Measurements from ENCODE around the gene PTPN5. TPM values are rescaled to one million over a fixed set of nuclear protein-coding genes. Genes with fewer than 3 reads are reported as not detected.

PTPN5 gene
- total RNA-seq, 2 experiments from 2014 or later: not detected

- no peak overlapping the region for H3K4me2 ChIP-seq (ENCODE audit: low read length)
- CTCF ChIA-PET (ENCODE audit: unreplicated experiment): no interaction called here
- no peaks in the 10 kb centered on the region for H3K9me3 ChIP-seq (ENCODE audit: low read length)
- no peak overlapping the region for H2AFZ ChIP-seq (ENCODE audit: low read length)
- POLR2A ChIA-PET: no interaction called here
- TF ChIP-seq EZH2phosphoT487 (IDR thresholded peaks at IDR 0.05; ENCODE audit: borderline replicate concordance, low read depth, low read length): no peak
- no peak for TF ChIP-seq CTCF (conservative IDR thresholded peaks at IDR 0.05; ENCODE audit: low read length)
- intact Hi-C loops (cut with micrococcal nuclease; ENCODE audit: unreplicated experiment): no loop called here
- no peak for DNase-seq (ENCODE audit: low spot score)
- no peak overlapping the region for H3K27ac ChIP-seq (ENCODE audit: low read depth, low read length, poor library complexity, severe bottlenecking)
- H3K79me2 ChIP-seq (ENCODE audit: insufficient read depth, low read depth, low read length): no peaks in the 10 kb centered on the region
- peaks cover 15% of the 10 kb centered on the region for H3K4me1 ChIP-seq (ENCODE audit: insufficient read depth, low read length, poor library complexity, severe bottlenecking)
- H3K4me3 ChIP-seq (ENCODE audit: low read depth, low read length, poor library complexity, severe bottlenecking): no peak overlapping the region
- H4K20me1 ChIP-seq (ENCODE audit: insufficient read depth, low read length): no peaks in the 10 kb centered on the region
- no peaks in the 10 kb centered on the region for H3K9me2 ChIP-seq (ENCODE audit: insufficient read depth, low read length)
- BruUV-seq (replicated peaks): no TSS peak
- H3K36me3 ChIP-seq (ENCODE audit: insufficient read depth, low read length): no peaks in the 10 kb centered on the region
Measured at GRCh38 chr11:18700872-18701271, 90.7 kb downstream of the PTPN5 start.

DNA sequence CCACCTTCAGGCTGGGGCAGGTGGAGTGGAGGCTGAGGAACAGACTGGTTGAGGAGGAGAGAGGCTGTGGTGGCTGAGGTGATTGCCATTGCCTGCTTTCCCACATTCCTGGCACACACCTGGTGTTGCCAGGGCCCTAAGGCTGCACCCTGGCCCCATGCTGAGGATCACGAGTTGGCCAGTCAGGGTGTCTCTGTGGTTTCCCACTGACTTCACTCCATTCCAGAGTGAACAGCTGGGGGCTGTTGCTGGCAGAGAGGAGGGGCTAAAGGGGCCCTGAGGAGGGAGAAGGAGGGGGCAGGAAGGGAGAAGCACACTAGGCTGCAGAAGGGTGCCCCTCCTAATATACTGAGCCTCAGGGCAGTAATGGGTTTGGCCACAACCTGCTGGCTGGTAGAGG, 91.2 kb downstream of the PTPN5 start:
- ChIA-PET POLR2A (no interaction called here), CTCF (ENCODE audit: unreplicated experiment) (no interaction called here)
- intact Hi-C loops (cut with micrococcal nuclease; ENCODE audit: unreplicated experiment): no loop called here
- Histone ChIP-seq H3K9me2 (ENCODE audit: insufficient read depth, low read length) (no peaks in the 10 kb centered on the region), H3K4me3 (ENCODE audit: low read depth, low read length, poor library complexity, severe bottlenecking) (no peak overlapping the region), H3K4me2 (ENCODE audit: low read length) (no peak overlapping the region), H3K4me1 (ENCODE audit: insufficient read depth, low read length, poor library complexity, severe bottlenecking) (peaks cover 15% of the 10 kb centered on the region), H3K9me3 (ENCODE audit: low read length) (no peaks in the 10 kb centered on the region), H4K20me1 (ENCODE audit: insufficient read depth, low read length) (no peaks in the 10 kb centered on the region), H3K27ac (ENCODE audit: low read depth, low read length, poor library complexity, severe bottlenecking) (no peak overlapping the region), H3K79me2 (ENCODE audit: insufficient read depth, low read depth, low read length) (no peaks in the 10 kb centered on the region), H2AFZ (ENCODE audit: low read length) (no peak overlapping the region), H3K36me3 (ENCODE audit: insufficient read depth, low read length) (no peaks in the 10 kb centered on the region)
- BruUV-seq (replicated peaks): no TSS peak
- no peak for TF ChIP-seq CTCF (conservative IDR thresholded peaks at IDR 0.05; ENCODE audit: low read length)
- no peak for TF ChIP-seq EZH2phosphoT487 (IDR thresholded peaks at IDR 0.05; ENCODE audit: borderline replicate concordance, low read depth, low read length)
- no peak for DNase-seq (ENCODE audit: low spot score)

DNA sequence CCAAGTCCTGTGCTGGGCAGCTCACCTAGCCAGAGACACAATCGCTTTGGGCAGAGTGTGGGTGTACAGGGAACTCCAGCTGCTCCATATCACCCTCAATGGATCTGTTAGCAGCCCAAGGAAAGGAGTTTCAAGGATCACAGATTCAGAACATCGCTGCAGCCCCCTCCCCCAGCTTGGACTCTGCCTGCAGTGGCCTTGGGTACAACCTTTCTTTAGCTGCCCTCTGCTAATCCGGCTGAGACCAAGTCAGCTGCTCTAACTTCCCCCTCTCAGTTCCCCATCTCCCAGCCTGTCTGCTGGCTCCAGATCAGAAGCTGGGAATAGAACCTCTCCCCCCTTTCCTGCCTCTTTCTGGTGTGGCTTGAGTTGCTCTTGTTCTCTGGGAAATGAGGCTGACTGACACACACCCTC, 91.7 kb downstream of the PTPN5 start:
- Histone ChIP-seq H3K4me3 (ENCODE audit: low read depth, low read length, poor library complexity, severe bottlenecking) (no peak overlapping the region), H4K20me1 (ENCODE audit: insufficient read depth, low read length) (no peaks in the 10 kb centered on the region), H3K9me2 (ENCODE audit: insufficient read depth, low read length) (no peaks in the 10 kb centered on the region), H2AFZ (ENCODE audit: low read length) (no peak overlapping the region), H3K4me1 (ENCODE audit: insufficient read depth, low read length, poor library complexity, severe bottlenecking) (peaks cover 15% of the 10 kb centered on the region), H3K9me3 (ENCODE audit: low read length) (no peaks in the 10 kb centered on the region), H3K4me2 (ENCODE audit: low read length) (no peak overlapping the region), H3K27ac (ENCODE audit: low read depth, low read length, poor library complexity, severe bottlenecking) (no peak overlapping the region), H3K36me3 (ENCODE audit: insufficient read depth, low read length) (no peaks in the 10 kb centered on the region), H3K79me2 (ENCODE audit: insufficient read depth, low read depth, low read length) (no peaks in the 10 kb centered on the region)
- BruUV-seq (replicated peaks): no TSS peak
- intact Hi-C loops (cut with micrococcal nuclease; ENCODE audit: unreplicated experiment): no loop called here
- DNase-seq (ENCODE audit: low spot score): no peak
- ChIA-PET CTCF (ENCODE audit: unreplicated experiment) (interaction anchor here (1.3 kb wide), 1 partner anchor 32 kb away, joined by 3 read pairs; no protein-coding TSS in a partner anchor), POLR2A (interaction anchor here (0.5 kb wide), 1 partner anchor 178 kb away, joined by 3 read pairs; no protein-coding TSS in a partner anchor)
- TF ChIP-seq CTCF (conservative IDR thresholded peaks at IDR 0.05; ENCODE audit: low read length) (no peak), EZH2phosphoT487 (IDR thresholded peaks at IDR 0.05; ENCODE audit: borderline replicate concordance, low read depth, low read length) (no peak)
